Right lobe of liver (tissue), 4 donors: ENCODE data around the gene SEZ6.

ENCODE experiments used
- POLR2A ChIP-seq: fragments of 450-650 bp; IDR thresholded peaks from one replicate; pipeline ENCODE4 v1.6.1; 2017; ENCODE audit warnings: antibody characterized with exemption, mild to moderate bottlenecking
- TF ChIP-seq, protein P1 (sequence below), 4 donors: fragments of 200-600 bp in 3 of 4; fragments of 450-650 bp in 1 of 4; IDR thresholded peaks; one replicate each; pipeline versions ENCODE4 v1.5.1 to v1.8.0; 2016 to 2022; ENCODE audit warnings: antibody characterized with exemption in 4 of 4, mild to moderate bottlenecking in 2 of 4
- donor health status: DM: no; HTN: no; CAD: no.
- donor health status: DM: no; HTN: no; CAD: no.
- donor health status: DM: no; HTN: yes; CAD: no.

DNA sequence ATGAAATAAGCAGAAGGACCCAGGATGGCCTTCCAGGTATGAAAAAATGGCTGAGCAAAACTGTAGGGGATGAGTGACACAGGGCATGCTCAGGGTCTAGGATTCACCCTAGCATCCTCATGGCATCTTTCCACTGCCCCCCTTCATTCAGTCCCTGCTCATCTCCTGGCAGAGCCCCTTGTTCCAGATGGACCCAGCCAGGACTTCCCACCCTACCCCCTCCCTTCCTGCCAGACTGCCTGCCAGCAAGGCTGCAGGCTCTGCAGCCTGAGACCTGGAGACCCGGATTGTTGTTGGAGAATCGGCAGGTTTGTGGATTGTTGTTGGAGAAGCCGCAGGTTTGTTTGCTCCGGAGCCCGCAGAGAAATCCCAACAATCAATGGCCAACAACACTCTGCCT, 6.6 kb downstream of the SEZ6 start:
- TF ChIP-seq, protein P1, sequence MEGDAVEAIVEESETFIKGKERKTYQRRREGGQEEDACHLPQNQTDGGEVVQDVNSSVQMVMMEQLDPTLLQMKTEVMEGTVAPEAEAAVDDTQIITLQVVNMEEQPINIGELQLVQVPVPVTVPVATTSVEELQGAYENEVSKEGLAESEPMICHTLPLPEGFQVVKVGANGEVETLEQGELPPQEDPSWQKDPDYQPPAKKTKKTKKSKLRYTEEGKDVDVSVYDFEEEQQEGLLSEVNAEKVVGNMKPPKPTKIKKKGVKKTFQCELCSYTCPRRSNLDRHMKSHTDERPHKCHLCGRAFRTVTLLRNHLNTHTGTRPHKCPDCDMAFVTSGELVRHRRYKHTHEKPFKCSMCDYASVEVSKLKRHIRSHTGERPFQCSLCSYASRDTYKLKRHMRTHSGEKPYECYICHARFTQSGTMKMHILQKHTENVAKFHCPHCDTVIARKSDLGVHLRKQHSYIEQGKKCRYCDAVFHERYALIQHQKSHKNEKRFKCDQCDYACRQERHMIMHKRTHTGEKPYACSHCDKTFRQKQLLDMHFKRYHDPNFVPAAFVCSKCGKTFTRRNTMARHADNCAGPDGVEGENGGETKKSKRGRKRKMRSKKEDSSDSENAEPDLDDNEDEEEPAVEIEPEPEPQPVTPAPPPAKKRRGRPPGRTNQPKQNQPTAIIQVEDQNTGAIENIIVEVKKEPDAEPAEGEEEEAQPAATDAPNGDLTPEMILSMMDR (IDR thresholded peaks at IDR 0.05) = no peak
- TF ChIP-seq POLR2A = no peak
